Activated CD8-positive, alpha-beta memory T cell treated with anti-CD3 and anti-CD28 coated beads for 48 hours (primary cell): ENCODE data around the gene PODN.

Source experiments
- DNase-seq, 3 experiments: peaks; one replicate each; pipeline ENCODE4 v3.0.0-alpha.2; 2020; ENCODE audit warnings: low read depth in 2 of 3, low spot score in 2 of 3

Gene PODN

DNA sequence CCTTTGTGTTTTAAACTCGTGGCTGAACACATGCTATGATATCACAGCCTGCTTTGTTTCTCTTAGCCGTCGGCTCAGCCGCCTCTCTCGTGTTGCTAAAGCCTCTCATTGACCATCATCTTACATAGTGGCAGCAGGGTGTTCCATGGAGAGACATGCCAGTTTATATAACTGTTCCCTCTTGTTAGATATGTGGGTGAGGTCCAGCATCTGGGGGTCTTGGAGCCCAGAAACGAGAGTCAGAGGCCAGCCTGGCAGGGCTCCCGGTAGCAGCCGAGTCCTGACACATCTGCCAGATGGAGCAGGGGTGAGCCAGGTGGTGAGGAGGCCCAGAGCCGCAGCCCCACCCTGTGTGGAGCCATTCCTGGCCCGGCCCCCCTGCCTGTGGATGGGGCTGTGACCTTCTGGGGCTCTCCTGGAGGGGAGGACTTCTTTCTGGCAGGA, 11.9 kb downstream of the PODN start:
- no peak for DNase-seq

DNA sequence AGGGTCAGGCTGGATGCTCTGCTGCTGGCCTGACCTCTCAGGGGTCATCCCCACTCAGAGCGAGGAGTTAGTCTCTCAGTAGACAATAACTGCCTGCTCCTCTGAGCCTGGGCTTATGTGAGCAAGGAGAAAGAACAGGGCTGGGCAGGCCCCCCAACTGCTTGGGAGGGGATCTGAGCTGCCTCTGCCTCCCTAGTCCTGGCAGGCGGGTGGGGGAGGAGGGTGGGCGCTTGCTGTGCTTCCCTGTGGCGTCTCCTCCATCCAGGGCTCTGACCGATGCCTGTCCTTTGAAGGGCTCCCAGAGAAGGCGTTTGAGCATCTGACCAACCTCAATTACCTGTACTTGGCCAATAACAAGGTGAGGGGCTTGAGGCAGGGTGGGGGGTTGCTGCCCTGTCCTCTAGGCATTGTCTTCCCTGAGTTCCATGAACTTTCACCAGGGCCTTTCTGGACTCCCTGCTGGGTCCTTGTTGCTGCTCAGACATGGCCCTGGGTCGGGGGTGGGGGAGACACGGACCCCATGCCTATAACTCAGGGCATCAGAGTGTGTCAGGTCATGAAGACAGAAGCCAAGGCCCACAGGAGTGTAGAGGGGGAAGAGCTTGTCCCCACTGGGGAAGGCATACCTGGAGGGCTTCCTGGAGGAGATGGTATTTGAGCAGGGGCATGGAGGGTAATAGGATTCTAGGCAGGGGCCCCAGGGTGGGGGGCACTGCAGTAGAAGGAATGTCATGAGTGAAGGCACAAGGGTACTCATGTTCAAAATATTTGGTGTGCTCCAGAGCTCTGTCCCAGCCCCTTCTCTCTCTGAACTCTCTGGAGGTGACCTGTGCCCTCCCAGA, 12.5 kb downstream of the PODN start:
- DNase-seq, result no peak

DNA sequence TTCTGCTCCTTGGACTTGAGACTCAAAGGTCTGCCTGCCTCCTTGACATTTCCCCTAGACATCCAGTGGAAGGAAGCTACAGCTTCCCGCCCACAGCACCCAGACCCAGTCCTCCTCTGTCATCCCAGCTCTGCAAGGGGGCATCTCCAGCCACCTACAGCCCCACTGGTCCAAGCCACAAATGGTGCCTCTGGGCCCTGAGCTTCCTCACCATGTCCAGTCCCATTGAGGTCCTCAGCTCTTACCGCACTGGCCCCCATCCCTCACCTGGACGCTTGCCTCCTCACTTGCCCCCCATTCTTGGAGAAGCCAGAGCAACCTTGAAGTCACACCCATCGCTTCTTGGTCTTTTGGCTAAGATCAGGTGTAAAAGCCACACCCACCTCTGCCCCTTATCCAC, 13.2 kb downstream of the PODN start:
- DNase-seq, result no peak

DNA sequence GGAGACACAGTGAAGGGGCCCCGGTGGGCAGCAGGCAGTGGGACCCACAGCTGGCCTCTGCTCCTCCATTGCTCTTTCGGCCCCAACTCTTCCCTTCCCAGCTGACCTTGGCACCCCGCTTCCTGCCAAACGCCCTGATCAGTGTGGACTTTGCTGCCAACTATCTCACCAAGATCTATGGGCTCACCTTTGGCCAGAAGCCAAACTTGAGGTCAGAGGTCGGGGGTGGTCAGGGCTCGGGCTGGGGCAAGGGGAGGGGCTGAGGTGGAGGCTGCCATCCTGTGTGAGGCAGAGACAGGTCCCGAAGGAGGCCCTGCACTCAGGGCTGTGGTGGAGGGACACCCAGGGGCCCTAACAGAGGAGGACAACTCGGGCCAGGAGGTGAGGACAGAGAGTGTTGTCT, 13.7 kb downstream of the PODN start:
- no peak for DNase-seq

DNA sequence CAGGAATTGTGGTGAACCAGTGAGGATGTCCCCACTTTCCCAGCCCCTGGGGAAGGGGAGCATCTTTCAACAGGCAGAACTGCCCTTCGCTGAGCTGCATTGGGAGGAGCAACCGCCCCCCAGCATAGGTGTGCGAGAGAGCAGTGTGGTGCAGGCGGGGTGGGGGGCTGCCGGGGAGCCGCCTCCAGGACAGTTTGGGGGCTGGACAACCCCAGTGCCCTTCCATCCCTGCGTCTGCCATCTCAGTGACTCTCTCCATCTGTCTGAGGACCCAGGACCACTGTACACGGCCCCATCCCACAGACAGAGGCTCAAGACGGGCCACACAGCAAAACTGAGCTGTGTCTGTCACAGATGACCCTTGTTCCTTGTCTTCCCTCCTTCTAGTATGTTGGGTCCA, 14.2 kb downstream of the PODN start:
- no peak for DNase-seq

DNA sequence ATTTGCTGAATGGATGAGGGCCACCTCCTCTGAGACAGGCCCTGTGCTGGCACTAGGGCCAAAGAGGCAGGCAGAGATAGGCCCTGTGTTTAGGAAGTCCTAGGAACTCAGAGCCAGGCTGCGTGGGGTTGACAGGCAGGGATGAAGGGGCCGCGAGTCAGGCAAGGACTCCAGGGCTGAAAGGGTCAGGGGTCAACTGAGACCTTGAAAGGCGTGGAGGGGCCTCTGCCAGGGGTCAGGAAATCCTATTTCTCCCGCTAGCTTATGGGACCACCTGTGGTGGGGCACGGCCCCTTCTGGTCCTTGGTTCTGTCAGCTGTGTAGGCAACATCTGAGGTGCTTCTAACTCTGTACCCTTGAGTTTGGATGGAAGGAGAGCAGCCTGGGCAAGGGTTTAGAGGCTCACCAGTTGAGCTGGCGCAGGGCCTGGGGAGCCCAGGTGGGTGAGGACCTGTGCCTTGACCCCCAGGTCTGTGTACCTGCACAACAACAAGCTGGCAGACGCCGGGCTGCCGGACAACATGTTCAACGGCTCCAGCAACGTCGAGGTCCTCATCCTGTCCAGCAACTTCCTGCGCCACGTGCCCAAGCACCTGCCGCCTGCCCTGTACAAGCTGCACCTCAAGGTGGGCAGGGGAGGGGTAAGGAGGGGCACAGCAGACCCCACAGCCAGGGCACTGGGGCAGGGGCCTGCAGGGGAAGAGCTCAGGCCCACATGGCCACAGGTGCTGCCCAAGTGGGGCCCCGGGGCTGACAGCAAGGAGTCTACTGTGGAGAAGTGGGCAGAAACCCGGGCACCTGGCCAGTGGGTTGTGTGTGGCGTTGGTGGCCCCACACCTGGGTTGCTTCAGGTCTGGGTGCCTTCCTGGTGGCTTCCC, 14.9 kb downstream of the PODN start:
- no peak for DNase-seq

DNA sequence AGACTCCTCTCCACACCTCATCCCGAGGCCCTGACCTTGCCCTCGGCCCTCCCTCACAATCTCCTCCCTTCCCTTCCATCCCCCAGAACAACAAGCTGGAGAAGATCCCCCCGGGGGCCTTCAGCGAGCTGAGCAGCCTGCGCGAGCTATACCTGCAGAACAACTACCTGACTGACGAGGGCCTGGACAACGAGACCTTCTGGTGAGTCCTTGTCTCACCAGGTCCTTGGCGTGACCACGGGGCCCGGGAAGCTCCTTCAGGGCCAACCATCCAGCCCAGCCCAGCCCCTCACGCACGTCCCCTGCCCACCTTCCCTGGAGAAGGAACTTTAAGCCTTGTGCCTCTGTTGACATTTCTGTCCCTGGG, 15.6 kb downstream of the PODN start:
- DNase-seq, result no peak

DNA sequence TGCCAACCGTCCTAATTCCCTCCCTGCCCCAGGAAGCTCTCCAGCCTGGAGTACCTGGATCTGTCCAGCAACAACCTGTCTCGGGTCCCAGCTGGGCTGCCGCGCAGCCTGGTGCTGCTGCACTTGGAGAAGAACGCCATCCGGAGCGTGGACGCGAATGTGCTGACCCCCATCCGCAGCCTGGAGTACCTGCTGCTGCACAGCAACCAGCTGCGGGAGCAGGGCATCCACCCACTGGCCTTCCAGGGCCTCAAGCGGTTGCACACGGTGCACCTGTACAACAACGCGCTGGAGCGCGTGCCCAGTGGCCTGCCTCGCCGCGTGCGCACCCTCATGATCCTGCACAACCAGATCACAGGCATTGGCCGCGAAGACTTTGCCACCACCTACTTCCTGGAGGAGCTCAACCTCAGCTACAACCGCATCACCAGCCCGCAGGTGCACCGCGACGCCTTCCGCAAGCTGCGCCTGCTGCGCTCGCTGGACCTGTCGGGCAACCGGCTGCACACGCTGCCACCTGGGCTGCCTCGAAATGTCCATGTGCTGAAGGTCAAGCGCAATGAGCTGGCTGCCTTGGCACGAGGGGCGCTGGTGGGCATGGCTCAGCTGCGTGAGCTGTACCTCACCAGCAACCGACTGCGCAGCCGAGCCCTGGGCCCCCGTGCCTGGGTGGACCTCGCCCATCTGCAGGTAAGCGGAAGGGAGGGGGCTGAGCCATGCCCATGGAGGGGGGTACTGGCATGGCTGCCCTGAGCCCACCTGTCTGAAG, 16.5 kb downstream of the PODN start:
- DNase-seq, result no peak

DNA sequence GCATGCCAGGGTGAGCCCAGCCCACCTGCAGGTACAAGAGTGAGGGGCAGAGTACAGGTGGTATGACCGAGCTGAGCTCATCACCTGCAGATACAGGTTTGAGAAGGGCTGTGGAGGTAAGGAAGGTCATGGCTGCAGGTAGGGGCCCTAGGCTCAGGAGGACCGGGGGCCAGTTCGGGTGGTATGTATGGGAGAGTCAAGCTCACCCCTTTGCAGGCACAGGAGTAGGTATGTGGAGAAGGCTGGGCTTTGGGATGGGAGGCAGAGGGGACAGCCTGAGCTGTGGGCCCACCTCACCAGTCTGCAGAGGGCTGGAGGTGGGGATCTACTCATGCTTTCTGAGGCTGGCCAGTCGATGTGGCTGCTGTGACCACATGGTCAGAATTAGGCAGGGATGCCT, 17.2 kb downstream of the PODN start:
- no peak for DNase-seq

DNA sequence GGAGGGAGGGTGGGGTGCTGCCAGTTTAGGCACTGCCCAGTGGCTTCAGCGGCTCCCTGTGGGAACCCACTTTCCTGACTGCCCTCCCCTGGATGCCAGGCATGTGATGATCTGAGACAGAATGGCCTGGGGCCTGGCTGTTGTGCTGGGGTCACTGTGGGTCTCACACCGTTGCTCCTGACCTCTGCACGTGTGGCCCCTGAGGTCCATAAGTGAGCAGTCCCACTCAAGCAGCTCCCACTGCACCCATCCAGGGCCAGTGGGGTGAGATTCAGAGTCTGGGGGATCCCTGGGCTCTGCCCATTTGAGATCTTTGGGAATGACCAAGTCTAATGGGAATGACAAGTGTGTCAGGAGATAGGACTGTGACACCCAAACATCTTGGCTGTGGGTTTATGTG, 18.0 kb downstream of the PODN start:
- no peak for DNase-seq

DNA sequence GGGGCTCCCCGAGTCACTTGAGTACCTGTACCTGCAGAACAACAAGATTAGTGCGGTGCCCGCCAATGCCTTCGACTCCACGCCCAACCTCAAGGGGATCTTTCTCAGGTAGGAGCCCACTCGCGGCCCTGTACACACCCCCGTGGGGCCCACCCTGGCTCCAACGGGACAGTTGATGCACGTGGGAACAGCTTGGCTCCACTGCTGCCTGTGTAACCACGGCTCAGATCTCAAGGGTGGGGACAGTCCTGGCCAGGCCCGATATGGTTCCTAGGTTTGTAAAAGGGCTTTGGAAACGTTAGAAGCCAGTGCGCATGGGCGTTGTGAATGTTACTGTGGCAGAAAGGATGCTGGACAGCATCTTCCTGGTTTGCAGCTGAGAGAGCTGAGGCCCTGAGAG, 18.8 kb downstream of the PODN start:
- DNase-seq, result no peak

DNA sequence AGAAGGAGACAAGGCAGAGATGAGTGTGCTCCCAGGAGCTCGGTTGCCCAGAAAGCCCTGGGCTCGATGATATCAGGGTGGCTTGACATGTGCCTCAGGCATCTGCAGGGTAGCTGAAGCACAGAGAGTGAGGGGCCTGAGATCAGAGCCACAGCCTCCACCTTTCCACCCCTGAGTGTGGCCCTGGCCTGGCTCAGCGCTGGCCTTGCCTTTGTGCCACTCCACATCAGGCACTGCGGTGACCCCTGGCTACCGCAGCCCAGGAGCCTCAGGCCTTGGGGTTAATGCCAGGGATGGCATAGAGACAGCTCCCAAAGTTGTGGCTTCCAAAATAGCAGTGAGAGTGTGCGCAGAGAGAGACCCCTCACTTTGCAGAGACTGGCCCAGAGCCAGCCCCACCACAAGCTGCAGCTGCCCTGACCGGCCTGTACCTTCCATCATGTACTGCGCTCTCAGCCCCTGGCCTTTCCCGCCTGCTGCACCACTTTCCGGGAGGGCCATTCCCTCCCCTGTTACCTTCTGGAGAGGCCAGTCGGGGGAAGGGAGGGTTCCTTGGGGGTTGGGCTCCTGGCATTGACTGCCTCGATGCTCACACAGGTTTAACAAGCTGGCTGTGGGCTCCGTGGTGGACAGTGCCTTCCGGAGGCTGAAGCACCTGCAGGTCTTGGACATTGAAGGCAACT, 19.5 kb downstream of the PODN start:
- DNase-seq, result no peak

DNA sequence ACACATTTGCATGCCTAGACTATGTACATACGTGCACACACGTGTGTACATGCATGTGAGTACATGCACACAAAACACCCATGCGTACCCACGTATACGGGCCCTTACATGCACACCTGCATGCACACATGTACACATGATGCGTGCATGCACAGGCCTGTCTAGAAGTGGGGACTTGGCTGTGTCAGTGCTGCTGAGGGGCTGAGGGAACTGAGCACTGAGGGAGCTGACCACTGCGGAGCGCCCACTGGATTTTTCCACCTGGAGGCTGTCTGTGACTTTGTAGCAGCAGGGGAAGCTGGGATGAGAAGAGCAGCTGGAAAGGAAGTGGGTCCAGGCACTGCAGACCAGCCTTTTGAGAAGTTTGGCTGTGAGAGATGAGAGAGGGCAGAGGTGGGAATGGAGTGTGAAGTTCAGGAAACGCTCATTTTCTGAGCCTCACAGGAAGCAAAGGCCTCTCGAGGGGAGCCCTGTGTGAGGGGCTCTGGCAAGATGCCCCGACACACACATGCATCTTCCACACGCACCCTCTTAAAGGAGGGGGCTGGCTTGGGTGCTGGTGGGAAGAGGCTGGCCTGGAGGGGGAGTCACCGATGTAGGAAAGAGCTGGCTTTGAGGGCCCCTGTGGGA, 20.9 kb downstream of the PODN start:
- DNase-seq, result no peak

DNA sequence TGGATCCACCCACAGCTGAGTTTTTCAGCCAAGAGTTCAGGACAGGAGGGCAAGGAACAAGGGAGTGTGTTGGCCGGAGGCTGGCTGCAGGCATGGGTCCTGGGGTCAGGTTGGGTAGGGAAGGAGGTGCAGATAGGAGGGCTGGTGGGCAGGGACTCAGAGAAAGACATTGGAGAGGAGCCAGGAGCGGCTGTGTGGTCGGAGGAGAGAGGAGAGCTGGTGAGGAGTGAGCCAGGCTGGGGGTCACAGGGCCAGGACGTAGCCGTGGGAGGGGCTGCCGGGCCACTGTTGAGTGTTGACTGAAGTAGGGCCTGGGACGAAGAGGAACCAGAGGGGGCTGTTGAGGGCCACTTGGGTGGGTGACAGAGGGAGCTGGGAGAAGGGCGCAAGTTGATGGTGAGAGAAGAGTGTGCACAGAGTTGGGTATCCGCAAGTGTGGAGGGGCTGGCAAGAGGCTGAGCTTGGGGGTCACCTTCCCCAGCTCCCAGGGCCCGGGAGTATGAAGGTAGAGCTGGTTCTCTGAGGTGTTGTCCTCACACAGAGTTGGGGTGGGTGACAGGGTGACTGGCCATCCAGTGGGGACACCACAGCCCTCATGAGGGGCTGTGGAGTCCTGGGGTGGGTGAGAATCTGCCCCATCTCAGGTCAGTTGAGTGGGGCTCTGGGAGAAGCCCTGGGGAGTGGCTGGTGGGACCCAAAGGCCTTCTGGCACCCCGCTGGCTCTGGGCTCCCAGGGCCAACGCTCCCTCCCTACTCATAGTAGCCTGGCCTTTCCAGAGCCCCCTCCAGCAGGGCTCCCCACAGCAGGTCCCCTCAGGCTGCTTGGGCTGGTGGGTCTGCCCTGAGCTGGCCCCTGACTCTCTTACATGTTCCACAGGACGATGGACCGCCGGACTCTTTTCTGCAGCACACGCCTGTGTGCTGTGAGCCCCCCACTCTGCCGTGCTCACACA, 21.9 kb downstream of the PODN start:
- no peak for DNase-seq

DNA sequence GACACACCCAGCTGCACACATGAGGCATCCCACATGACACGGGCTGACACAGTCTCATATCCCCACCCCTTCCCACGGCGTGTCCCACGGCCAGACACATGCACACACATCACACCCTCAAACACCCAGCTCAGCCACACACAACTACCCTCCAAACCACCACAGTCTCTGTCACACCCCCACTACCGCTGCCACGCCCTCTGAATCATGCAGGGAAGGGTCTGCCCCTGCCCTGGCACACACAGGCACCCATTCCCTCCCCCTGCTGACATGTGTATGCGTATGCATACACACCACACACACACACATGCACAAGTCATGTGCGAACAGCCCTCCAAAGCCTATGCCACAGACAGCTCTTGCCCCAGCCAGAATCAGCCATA, 22.6 kb downstream of the PODN start:
- DNase-seq, result no peak

DNA sequence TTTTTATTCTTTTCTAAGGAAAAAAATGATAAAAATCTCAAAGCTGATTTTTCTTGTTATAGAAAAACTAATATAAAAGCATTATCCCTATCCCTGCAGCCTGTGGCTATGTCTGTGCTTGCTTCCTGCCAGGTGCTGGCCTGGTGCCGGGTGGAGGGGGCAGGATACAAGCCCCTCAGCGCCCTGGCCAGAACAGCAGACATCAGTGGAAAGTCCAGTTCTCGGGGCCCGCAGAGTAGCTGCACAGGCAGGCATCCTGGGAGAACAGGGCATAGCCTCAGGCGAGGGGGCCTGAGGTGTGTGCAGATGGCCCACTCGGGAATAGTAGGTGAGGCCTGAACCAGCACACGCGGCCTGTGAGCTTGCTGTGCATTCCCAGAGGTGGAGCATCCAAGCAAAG, 23.4 kb downstream of the PODN start:
- DNase-seq, result no peak

DNA sequence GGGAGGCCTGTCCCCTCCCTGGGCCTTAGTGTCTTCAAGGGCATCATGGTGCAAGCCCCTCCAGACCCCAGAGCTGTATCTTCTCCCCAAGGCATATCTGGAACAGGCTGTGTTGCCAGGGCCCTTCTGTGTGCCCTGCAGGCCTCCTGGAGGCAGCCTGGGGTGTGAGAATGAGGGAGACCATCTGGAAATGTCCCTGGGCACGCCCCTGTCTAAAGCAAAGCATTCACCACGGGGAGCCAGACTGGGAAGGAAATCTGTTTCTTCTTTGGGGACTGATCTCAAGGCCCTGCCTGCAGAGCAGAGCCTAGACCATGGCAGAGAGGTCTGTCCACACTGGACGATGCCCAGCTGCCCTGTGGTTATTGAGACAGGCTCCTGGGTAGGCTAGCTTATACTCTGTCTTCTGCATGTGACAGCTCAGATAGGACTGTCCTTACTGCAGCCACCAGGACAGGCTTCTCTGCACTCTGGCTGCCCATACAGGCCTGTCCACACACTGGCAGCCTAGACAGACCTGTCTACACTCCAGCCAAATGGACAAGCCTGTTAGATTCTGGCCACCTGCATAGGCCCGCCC, 24.6 kb downstream of the PODN start:
- DNase-seq, result no peak

DNA sequence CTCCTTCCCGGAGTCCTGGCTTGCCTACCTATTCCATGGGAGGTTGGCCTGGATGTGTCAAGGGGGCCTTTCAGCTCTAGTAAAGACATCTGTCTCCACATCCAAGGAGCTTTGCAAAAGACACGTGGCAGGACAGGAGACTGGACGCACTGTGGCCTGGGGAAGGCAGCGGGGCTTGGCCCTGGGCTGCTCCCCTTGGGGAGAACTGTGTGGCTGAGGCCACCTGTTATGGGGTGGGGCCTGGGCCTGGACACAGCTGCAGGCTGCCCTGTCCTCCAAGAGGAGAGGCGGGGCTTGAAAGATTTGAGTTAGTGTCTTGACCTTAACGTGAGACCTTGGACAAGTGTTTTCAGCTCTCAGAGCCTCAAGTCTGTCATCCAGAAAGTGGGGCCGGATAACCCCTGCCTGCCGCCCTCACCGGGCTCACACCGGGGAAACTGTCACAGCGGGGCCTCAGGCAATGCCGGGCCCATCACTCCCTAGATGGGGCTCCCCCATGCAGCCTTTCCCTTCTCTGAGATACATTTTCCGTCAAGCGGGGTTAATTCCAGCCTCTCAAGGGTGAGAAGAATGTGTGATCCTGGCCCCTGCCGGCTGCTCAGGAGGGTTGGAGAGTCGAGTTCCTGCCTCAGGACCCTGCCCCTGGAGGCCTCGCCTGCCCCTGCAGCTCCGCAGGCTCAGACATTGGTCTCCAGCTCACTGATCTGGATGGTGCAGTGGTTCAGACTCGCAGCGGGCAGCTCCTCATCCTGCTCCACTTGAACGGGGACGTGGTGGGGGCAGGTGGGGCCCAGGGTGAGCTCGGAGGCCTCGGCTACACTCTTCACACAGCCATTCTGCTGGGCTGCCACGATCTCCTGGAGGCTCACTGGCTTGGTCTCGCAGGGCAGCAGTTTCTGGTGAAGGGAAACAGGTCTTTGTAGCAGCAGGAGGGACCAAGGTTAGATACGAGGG, 25.6 kb downstream of the PODN start:
- DNase-seq, result no peak
